Keratinocyte (primary cell): Measurements from ENCODE around the gene MMD2. TPM values are rescaled to one million over a fixed set of nuclear protein-coding genes. Genes with fewer than 3 reads are reported as not detected.

Experiments used
- DNase-seq: peaks from one replicate; pipeline ENCODE4 v3.0.0-alpha.2; 2011; ENCODE audit warnings: low read depth, missing footprints, low spot score
- FAIRE-seq: peaks from 2 replicates; lab custom pipeline; 2011; peaks lifted over from hg19 to GRCh38; lab: Jason Lieb, UNC
- H2AFZ ChIP-seq: 2 replicates; pipeline ENCODE4 v1.6.0; 2012; ENCODE audit warnings: low read length, control low read depth, inconsistent platforms; ENCODE audit not compliant: control insufficient read depth
- H3K27ac ChIP-seq: 2 replicates; pipeline ENCODE4 v1.5.1; 2011; ENCODE audit warnings: low read length; ENCODE audit not compliant: control insufficient read depth, insufficient read depth
- H3K27me3 ChIP-seq: 3 replicates; pipeline ENCODE4 v1.6.0; 2011; ENCODE audit warnings: low read length; ENCODE audit not compliant: control insufficient read depth, insufficient read depth; ENCODE audit errors: extremely low read depth
- H3K36me3 ChIP-seq, 2 experiments: 2 replicates in 1 of 2; 3 replicates in 1 of 2; pipeline ENCODE4 v1.5.1; 2011; ENCODE audit warnings: low read length in 2 of 2, mild to moderate bottlenecking in 1 of 2; ENCODE audit not compliant: control insufficient read depth in 2 of 2, insufficient read depth in 2 of 2; ENCODE audit errors: extremely low read depth in 1 of 2
- H3K4me1 ChIP-seq: 3 replicates; pipeline ENCODE4 v1.5.1; 2011; ENCODE audit warnings: low read length; ENCODE audit not compliant: control insufficient read depth, insufficient read depth; ENCODE audit errors: extremely low read depth
- H3K4me2 ChIP-seq: 3 replicates; pipeline ENCODE4 v1.6.0; 2011; ENCODE audit warnings: low read depth, low read length; ENCODE audit not compliant: control insufficient read depth, insufficient read depth; ENCODE audit errors: extremely low read depth
- H3K4me3 ChIP-seq, 3 experiments: fragments of 200-600 bp in 1 of 3; sonication (generic) in 1 of 3; 2 replicates in 2 of 3; 3 replicates in 1 of 3; pipeline ENCODE4 v1.5.1; 2011 to 2016; ENCODE audit warnings: low read length in 3 of 3, mild to moderate bottlenecking in 3 of 3, control low read depth in 2 of 3, inconsistent platforms in 1 of 3, low read depth in 1 of 3, mixed read lengths in 1 of 3, mixed run types in 1 of 3, moderate library complexity in 1 of 3; ENCODE audit not compliant: control insufficient read depth in 2 of 3, insufficient read depth in 2 of 3; ENCODE audit errors: extremely low read depth in 1 of 3
- H3K79me2 ChIP-seq: 2 replicates; pipeline ENCODE4 v1.6.0; 2012; ENCODE audit warnings: low read length; ENCODE audit not compliant: control insufficient read depth, insufficient read depth
- H3K9ac ChIP-seq: 3 replicates; pipeline ENCODE4 v1.6.0; 2011; ENCODE audit warnings: low read length; ENCODE audit not compliant: control insufficient read depth, insufficient read depth; ENCODE audit errors: extremely low read depth
- H3K9me1 ChIP-seq: 3 replicates; pipeline ENCODE4 v1.6.0; 2011; ENCODE audit warnings: low read length; ENCODE audit not compliant: control insufficient read depth, insufficient read depth; ENCODE audit errors: extremely low read depth
- H3K9me3 ChIP-seq: 2 replicates; pipeline ENCODE4 v1.5.1; 2012; ENCODE audit warnings: low read depth, low read length; ENCODE audit not compliant: control insufficient read depth
- H4K20me1 ChIP-seq: 3 replicates; pipeline ENCODE4 v1.6.0; 2011; ENCODE audit warnings: low read length; ENCODE audit not compliant: control insufficient read depth, insufficient read depth; ENCODE audit errors: extremely low read depth
- CTCF ChIP-seq, 3 experiments: IDR thresholded peaks in 1 of 3; conservative IDR thresholded peaks in 1 of 3; optimal IDR thresholded peaks in 1 of 3; 2 replicates in 2 of 3; 3 replicates in 1 of 3; pipeline versions ENCODE3 to v1.5.1; 2011; ENCODE audit warnings: low read length in 3 of 3, mild to moderate bottlenecking in 3 of 3, moderate library complexity in 2 of 3, control low read depth in 1 of 3, inconsistent platforms in 1 of 3; ENCODE audit not compliant: insufficient read depth in 2 of 3; ENCODE audit errors: extremely low read depth in 1 of 3
- dilution Hi-C: fragments of 300-500 bp; cut with MboI; formaldehyde crosslinking; loops from one replicate; pipeline ENCODE4 v1.7.0; 2020; ENCODE audit warnings: low sequenced_read_pairs; ENCODE audit not compliant: extremely low pct_ligation_motif_present
- polyA plus RNA-seq, 5 experiments: library from polyadenylated mRNA; depleted of rRNA in 3 of 5; stranded (reverse) in 3 of 5; stranded (forward) in 1 of 5; unstranded in 1 of 5; fragments of >200 nt; gene quantifications; 1 replicate in 1 of 5; 2 replicates in 3 of 5; 3 replicates in 1 of 5; pipeline versions ENCODE4 v1.2.1 to v1.2.3, GENCODE V29; 2011 to 2012; ENCODE audit warnings: missing spikeins in 2 of 5, low read depth in 1 of 5, low replicate concordance in 1 of 5
- small RNA-seq, 3 experiments: library from RNA; depleted of rRNA; stranded (forward); fragments of <200 nt; gene quantifications; one replicate each; pipeline ENCODE3, GENCODE V24; 2012; ENCODE audit warnings: low read depth in 3 of 3, low replicate concordance in 1 of 3; ENCODE audit not compliant: insufficient read length in 3 of 3

Gene MMD2
- polyA plus RNA-seq, 1 donor (not counting 4 experiments of a cell fraction or from before 2014, with no cell fraction given) = not detected

GRCh38 chr7:4856336-4857057 lies 102.5 kb downstream of the MMD2 start:
- no peak for FAIRE-seq

More at GRCh38 chr7:4856336-4857057, 102.5 kb downstream of the MMD2 start:
- no peak for TF ChIP-seq CTCF (optimal IDR thresholded peaks at IDR 0.05 in 1 of 3, IDR thresholded peaks at IDR 0.05 in 1 of 3, conservative IDR thresholded peaks at IDR 0.05 in 1 of 3; ENCODE audit: extremely low read depth in 1 of 3, insufficient read depth in 2 of 3, low read length in 3 of 3)
- Histone ChIP-seq H4K20me1 (no peaks in the 10 kb centered on the region), H3K27me3 (peaks cover 6% of the 10 kb centered on the region), H3K9me3 (peaks cover under 1% of the 10 kb centered on the region), H3K9ac (no peak overlapping the region), H3K36me3 (no peaks in the 10 kb centered on the region), H3K79me2 (no peaks in the 10 kb centered on the region), H2AFZ (no peak overlapping the region), H3K4me3 (no peak overlapping the region), H3K4me1 (no peaks in the 10 kb centered on the region), H3K4me2 (no peak overlapping the region), H3K27ac (no peak overlapping the region), H3K9me1 (no peaks in the 10 kb centered on the region)
- dilution Hi-C loops = no loop called here
- no peak for DNase-seq

Small RNAs within 50 kb of the gene (small RNA-seq; reads per million reads assigned to genes)
- 0 to 0.25 (median 0) reads per million in 3 experiments for gene AC092032.1

Other genes starting within 250 kb of the MMD2 start
- gene AP5Z1, start 183.6 kb downstream of the MMD2 start, polyA plus RNA-seq = 11.9 to 31.6 TPM (median 12.6 TPM) in 3 replicates
- gene PAPOLB, start 97.2 kb downstream of the MMD2 start, polyA plus RNA-seq = not detected in 3 replicates
- 0.09 TPM in 1 of 3 replicates, not detected in the others for gene RADIL, start 75.5 kb downstream of the MMD2 start, polyA plus RNA-seq
- gene RBAK, start 86.7 kb upstream of the MMD2 start, polyA plus RNA-seq = 2.9 to 6.7 TPM (median 4.2 TPM) in 3 replicates
- gene WIPI2, start 231.0 kb upstream of the MMD2 start, polyA plus RNA-seq = 48.0 to 63.4 TPM (median 53.7 TPM) in 3 replicates